ENCODE data around the gene SLC35G4. TPM values are rescaled to one million over a fixed set of nuclear protein-coding genes. Genes with fewer than 3 reads are reported as not detected.
"Not testable (repeated sequence)": the region's sequence is repeated elsewhere in the genome, so short reads cannot be mapped to it uniquely, and the experiment has no call there.

The SLC35G4 gene
- polyA plus RNA-seq, 4 donors = not detected

DNA sequence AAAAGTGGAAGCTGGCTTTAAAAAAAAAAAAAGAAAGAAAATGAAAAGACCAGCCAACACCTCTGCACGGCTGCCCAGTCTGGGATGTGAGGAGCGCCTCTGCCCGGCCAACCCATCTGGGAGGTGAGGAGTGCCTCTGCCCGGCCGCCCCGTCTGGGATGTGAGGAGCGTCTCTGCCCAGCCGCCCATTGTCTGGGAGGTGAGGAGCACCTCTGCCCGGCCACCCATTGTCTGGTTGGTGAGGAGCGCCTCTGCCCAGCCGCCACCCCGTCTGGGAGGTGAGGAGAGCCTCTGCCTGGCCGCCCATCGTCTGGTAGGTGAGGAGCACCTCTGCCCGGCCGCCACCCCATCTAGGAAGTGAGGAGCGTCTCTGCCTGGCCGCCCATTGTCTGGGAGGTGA lies 3.7 kb downstream of the SLC35G4 start:
- not testable (repeated sequence) for DNase-seq (ENCODE audit: low read depth in 4 of 4, low spot score in 3 of 4)

DNA sequence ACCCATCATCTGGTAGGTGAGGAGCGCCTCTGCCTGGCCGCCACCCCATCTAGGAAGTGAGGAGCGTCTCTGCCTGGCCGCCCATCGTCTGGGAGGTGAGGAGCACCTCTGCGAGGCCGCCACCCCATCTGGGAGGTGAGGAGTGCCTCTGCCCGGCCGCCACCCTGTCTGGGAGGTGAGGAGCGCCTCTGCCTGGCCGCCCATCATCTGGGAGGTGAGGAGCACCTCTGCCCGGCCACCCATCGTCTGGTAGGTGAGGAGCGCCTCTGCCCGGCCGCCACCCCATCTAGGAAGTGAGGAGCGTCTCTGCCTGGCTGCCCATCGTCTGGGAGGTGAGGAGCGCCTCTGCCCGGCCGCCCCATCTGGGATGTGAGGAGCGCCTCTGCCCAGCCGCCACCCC lies 4.2 kb downstream of the SLC35G4 start:
- not testable (repeated sequence) for DNase-seq (ENCODE audit: low read depth in 4 of 4, low spot score in 3 of 4)

DNA sequence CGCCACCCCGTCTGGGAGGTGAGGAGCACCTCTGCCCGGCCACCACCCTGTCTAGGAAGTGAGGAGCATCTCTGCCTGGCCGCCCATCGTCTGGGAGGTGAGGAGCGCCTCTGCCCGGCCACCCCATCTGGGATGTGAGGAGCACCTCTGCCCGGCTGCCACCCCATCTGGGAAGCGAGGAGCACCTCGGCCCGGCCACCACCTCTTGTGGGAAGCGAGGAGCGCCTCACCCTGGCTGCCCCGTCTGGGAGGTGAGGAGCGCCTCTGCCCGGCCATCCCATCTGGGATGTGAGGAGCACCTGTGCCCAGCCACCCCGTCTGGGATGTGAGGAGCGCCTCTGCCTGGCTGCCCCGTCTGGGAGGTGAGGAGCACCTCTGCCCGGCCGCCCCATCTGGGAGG lies 4.6 kb downstream of the SLC35G4 start:
- DNase-seq (ENCODE audit: low read depth in 4 of 4, low spot score in 3 of 4) = not testable (repeated sequence)

DNA sequence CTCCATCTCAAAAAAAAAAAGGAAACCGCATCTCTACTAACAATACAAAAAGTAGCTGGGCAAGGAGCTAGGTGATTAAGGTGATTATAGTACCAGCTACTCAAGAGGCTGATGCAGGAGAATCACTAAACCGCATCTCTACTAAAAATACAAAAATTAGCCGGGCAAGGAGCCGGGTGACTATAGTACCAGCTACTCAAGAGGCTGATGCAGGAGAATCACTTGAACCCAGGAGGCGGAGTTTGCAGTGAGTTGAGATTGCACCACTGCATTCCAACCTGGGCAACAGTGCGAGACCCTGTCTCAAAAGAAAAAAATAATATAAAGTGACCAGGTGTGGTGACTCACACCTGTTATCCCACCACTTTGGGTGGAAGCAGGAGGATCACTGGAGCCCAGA lies 5.6 kb downstream of the SLC35G4 start:
- DNase-seq (ENCODE audit: low read depth in 4 of 4, low spot score in 3 of 4) = not testable (repeated sequence)

DNA sequence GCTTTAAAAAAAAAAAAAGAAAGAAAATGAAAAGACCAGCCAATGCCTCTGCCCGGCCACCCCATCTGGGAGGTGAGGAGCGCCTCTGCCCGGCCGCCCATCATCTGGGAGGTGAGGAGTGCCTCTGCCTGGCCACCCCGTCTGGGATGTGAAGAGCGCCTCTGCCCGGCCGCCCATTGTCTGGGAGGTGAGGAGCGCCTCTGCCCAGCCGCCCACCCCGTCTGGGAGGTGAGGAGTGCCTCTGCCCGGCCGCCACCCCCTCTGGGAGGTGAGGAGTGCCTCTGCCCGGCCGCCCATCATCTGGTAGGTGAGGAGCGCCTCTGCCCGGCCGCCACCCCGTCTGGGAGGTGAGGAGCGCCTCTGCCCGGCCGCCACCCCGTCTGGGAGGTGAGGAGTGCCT lies 37.9 kb downstream of the SLC35G4 start:
- not testable (repeated sequence) for DNase-seq (ENCODE audit: low read depth in 4 of 4, low spot score in 3 of 4)

DNA sequence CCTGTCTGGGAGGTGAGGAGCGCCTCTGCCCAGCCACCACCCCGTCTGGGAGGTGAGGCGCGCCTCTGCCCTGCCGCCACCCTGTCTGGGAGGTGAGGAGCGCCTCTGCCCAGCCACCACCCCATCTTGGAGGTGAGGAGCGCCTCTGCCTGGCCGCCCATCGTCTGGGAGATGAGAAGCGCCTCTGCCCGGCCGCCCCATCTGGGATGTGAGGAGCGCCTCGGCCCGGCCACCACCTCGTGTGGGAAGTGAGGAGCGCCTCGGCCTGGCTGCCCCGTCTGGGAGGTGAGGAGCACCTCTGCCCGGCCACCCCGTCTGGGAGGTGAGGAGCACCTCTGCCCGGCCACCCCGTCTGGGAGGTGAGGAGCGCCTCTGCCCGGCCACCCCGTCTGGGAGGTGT lies 38.4 kb downstream of the SLC35G4 start:
- DNase-seq (ENCODE audit: low read depth in 4 of 4, low spot score in 3 of 4) = not testable (repeated sequence)

DNA sequence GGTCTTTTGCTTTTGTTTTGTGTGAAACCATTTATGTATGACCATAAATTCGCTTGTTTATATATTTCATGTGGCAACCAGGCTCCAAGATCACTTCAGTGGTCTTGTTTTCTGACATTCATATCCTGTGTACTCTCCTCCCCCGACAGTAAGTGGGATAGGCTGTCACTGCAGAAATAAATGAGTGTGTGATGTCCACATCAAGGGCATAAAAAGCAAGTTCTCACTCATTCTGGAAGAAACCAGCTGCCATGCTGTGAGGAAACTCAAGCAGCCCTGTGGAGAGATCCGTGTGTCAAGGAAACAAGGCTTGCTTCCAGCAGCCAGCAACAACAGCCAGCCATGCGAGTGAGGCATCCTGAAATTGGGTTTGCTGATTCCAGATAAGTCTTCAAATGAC lies 40.4 kb downstream of the SLC35G4 start:
- no peak for DNase-seq (ENCODE audit: low read depth in 4 of 4, low spot score in 3 of 4)

DNA sequence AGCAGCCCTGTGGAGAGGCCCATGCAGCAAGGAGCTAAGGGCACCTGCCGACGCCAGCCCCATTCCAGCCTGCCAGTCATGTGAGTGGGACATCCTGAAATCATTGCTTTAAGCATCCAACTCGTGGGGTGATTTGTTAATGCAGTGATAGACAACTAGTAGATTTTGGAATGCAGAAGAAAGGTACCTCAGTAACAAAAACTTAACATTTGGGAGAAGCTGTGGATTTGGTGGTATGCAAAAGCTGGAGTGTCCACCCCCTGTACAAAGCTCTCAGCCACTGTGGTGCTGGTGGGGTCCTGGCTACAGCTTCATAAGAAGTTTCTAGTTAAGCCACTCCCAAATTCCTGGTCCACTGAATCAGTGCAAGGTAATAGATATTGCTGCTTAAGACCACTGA lies 42.5 kb downstream of the SLC35G4 start:
- DNase-seq (ENCODE audit: low read depth in 4 of 4, low spot score in 3 of 4) = no peak

DNA sequence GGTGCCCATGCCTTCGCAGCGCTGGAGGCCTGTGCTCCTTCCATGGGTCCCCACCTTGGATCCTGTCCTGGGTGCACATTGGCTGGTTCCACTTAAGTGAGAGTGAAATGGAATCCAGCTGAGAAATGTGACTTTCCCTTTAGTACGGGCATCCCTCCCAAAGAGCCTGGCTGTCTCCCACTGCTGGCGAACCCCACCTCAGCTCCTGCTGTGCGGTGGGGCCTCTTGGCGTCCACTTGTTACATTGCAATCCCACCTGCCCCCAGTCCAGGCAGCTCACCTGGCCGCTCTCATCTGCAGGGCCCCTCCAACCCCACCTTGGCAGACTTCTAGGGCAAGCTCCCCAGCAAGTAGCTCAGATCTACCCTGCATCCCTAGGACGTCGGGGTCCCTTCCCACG lies 44.1 kb downstream of the SLC35G4 start:
- DNase-seq (ENCODE audit: low read depth in 4 of 4, low spot score in 3 of 4) = no peak

DNA sequence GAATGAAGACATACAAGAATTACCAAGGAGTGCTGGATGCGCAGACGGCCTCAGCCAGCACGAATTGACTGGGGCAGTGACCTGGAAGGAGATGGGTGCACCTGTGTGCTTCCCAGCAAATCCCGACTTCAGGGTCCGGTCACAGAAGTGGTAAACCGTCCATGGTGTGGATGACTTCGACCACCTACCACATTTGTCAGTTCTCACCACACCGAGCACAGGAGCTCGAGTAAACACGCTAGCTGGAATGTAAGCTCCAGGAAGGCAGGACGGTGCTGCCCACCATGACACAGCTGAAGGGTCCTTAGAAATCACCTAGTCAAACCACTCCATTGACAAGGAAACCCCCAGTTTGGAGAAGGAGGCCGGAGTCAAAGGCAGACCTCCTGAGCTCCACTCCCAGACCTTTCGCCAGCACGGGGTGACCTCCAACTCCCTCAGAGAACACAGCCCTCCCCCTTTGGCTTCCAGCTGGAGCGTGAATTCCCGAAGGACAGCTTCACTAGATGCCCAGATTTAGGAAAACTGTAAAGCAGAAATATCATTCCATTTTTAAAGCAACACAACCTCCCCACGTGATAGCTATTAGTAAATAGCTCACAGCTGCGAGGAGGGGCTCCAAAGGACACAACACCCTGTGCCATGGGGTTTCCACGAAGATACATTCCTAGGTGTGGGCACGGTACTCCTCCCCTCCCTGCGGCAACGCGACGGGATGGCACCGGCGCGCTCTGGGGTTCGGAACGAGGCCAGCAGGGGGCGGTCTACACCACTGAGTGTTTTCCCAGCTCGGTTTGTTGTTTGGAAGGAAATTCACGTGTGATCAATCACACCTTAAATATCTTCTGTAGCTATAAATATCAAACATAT lies 45.6 kb downstream of the SLC35G4 start:
- DNase-seq (ENCODE audit: low read depth in 4 of 4, low spot score in 3 of 4) = peak in 1 of 4 donors; percentile 26

DNA sequence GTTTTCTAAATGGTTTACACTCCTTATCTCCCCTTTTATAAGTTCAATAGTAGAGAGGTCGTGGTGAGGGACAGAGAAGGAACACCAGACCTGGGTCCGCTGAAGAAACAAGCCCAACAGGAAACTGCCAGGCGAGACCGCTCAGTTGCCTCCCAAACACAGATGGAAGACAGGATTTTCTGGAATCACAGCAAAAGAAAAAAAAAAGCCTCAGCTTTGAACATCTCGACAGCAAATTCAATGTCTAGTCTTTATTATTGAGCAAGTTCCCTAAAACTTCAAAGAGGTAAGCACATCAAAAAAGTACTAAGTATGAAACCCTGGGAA lies 46.2 kb downstream of the SLC35G4 start:
- DNase-seq (ENCODE audit: low read depth in 4 of 4, low spot score in 3 of 4) = no peak

DNA sequence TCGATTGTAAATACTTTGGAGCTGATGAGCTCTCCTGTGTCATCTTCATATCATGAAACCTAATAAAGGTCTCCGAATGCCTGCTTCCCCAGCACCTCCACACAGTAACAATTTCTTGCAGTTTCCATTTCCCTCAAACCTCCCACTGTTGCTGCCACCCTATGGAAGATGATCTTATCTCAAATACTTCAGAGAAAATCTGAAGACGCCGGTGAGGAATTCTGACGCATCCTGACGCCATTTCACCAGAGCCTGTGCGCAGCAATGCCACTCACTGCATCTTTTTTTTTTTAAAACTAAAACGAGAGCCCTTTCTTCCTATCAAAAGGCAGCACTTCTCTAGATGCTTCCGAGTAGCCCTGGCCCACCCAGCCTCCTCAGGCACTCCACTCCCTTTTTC lies 47.8 kb downstream of the SLC35G4 start:
- no peak for DNase-seq (ENCODE audit: low read depth in 4 of 4, low spot score in 3 of 4)

DNA sequence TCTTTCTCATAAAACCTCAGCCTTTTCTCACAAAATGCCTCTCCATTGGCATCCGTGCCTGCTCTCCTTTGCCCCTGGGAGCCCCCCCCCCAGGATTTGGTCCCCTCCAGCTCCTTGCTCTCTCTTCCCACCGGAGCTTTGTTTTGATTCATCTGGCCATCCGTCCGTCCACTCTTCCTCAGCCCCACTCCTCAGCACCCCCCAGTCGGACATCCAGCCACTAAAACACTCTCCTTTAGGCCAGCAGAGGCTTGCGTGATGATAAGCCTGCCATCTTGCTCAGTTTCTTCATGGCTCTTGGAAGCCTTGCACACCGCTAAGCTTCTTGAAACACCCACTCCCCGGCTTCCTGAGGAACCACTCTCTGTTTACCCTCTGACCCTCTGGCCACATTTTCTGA lies 48.2 kb downstream of the SLC35G4 start:
- DNase-seq (ENCODE audit: low read depth in 4 of 4, low spot score in 3 of 4) = no peak

DNA sequence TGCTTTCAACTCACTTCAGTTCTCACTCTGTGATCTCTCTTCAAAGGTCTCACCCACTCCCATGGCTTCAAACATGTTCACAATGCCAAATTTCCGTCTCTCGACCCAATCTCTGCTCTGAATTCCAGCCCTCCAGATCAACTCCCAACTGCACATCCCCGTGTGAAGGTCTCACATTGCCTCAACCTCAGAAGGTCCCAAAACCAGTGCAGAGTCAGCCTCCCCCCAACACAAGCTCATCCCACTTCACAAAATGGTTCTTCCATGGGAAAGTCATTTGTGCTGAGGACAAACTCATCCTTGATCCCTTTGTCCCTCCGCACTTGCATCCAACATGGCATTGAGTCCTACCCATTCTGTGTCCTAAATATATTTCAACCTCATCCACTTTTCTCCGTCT lies 48.6 kb downstream of the SLC35G4 start:
- DNase-seq (ENCODE audit: low read depth in 4 of 4, low spot score in 3 of 4) = no peak

DNA sequence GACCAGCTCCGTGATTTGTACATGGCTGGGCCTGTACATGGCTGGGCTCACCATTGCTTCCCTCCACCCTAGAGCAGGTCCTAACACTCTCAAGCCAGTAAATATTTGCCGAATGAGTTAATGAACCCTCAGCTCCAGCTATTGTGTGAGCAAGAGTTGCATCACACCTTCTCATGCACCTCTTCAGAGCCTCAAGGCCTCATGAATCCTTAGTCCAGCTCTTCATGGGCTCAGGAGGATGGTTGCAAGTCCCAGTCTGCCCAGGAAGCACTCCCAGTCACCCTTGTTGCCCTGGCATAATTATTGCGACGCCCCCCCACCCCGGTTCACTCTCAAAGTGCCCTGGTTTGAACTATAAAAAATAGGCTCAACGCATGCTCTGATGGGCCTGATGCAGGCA lies 49.6 kb downstream of the SLC35G4 start:
- DNase-seq (ENCODE audit: low read depth in 4 of 4, low spot score in 3 of 4) = no peak

Other genes starting within 250 kb of the SLC35G4 start
- 1 to 10 TPM; 3.3 to 5.1 (median 4.0) TPM for gene GNAL, start 79.7 kb downstream of the SLC35G4 start, polyA plus RNA-seq (ENCODE audit: insufficient read length in 4 of 4)
- gene CHMP1B, start 241.8 kb downstream of the SLC35G4 start, polyA plus RNA-seq (ENCODE audit: insufficient read length in 4 of 4) = 10 to 100 TPM; 50.5 to 54.8 (median 53.7) TPM